HuH-7 (cell line): ENCODE data around the gene GAMT.

ENCODE experiments used
- DNase-seq: peaks from one replicate; pipeline ENCODE4 v3.0.0; 2011; ENCODE audit warnings: low spot score

GAMT gene

GRCh38 chr19:1399745-1400144 is 1.6 kb downstream of the GAMT start:
- no peak for DNase-seq

DNA sequence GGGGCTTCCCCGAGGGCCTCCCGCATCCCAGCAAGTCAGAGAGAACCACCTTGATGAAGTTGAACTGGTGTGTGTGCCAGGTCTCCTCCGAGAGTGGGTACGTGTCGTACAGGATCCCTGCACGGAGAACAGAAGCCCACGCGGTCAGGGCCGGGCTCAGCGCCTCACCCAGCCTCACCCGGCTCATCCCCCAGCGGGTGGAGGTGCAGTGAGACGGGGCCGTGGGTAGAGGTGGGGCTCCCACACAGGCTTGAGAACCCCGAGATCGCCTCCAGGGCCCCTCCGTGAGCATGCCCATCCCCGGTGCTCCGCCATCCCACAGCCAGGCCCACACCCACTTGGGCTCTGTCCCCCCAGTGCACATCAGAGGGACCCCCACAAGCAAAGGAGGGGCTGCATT is 2.3 kb downstream of the GAMT start:
- DNase-seq = no peak

DNA sequence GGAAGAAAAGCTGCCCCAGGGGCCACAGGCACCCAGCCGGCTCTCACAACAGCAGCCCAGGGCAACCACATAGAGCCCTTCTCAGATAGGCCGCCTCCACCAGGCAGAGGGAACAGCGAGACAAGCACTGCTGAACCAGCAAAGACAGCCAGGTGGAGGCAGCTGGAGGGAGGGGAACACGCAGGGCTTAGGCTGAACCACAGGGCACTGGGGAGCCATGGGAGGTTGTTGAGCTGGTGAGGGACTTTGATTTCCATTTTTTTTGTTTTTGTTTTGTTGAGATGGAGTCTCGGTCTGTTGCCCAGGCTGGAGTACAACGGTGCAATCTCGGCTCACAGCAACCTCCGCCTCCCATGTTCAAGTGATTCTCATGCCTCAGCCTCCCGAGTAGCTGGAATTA is 3.5 kb downstream of the GAMT start:
- DNase-seq = no peak

GRCh38 chr19:1396768-1397679 is 4.3 kb downstream of the GAMT start:
- no peak for DNase-seq

DNA sequence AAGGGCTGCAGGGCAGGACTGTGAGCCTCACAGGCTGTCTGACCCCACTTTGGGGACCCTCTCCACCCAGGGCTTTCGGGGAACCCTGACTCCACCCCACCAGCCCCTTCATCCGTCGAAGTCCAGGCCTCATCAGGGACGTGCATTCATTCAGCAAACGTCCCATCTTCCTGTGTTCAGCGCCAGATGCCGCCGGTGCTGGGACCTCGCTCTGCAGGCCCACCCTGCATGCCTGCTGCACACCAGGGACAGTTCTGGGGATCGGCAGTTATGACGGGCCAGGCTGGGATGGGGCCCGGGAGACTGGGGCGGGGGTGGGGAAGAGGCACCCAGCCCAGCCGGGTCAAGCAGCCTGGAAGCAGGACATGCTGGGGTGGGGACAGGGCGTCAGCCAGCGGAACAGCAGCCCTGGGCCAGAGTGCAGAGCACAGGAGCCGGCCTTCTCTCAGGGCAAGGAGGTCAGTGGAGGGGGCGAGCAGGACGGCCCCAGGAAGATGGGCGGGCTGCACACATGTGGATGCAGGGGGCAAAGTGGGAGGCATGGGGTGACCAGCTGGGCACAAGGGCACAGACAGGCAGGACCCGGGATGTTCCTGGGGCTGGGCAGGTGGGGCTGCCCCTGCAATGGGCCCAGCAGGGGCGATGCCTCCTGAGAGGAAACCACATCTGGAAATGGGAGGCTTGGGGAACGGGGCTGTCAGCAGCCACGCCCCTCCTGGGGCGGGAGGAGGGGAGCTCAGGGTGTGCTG is 5.1 kb downstream of the GAMT start:
- DNase-seq = no peak

DNA sequence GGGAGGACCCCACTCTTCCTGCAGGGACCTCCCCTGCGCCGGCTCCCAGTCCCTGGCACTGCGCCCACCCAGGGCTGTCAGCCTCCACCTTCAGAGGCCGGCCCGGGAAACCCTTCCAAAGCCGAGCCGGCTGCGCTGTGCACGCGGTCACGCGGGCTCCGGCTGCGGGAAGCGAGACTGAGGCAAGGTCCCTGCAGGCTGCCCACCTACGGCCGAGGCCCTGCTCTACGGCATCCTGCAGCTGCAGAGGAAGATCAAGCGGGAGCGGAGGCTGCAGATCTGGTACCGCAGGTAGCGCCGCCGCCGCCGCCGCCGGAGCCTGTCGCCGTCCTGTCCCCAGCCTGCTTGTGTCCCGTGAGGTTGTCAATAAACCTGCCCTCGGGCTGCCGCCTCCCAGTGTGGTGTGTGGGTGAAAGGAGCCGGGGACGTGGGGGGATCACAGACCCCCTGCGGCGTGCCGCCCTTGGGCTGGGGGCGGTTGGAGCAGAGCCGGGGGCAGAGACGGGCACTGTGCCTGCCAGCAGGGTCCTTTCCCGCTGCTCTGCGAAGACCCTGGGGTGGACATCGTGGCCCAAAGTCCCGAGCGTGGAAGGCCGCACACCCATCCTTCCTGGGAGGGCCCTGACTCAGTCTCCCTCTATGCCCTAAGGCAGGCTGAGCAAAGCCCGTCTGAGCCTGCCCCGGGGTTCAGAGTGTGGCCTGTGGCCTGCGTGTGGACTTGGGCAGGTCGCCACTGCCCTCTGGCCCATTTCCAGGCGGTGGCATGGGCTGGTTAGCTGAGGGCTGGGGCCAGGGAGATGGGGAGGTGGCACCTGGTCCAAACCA is 5.9 kb downstream of the GAMT start:
- DNase-seq = no peak

DNA sequence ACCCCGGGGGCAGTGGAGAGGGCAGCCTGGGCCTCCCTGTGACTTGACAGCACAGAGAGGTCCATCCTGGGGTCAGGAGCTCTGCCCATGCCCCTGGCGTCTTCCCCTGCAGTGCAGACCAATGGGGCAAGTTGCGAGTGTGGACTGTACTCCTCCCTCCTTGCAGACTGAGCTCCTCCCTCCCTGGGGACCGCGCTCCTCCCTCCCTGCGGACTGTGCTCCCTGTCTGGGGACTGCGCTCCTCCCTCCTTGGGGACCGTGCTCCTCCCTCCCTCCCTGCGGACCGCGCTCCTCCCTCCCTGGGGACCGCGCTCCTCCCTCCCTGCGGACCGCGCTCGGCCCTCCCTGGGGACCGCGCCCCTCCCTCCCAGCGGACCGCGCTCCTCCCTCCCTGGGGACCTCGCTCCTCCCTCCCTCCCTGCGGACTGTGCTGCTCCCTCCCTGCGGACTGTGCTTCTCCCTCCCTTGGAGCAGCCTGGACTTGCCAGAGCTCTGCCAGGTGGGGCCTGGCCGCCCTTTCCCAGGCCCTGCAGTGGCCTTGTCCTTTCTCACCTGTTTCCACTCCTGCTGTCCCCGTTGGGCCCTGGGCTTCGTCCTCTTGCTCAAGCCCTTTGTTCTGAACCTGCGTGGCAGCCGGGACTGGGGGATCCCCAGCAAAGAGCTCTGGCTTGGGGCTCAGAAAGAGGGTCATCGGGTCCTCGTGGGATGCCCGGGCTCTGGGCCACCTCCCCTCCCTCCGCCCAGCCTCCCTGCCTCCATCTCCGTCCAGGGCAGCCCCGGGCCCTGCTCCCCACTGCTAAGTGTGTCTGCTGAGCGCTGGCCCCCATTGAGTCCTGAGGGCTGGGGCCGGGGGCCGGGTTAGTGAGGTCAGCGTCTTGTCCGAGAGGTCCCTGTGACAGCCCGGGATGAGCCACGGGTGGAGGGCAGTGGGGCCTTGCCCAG is 6.8 kb downstream of the GAMT start:
- no peak for DNase-seq

GRCh38 chr19:1393841-1394240 is 7.5 kb downstream of the GAMT start:
- DNase-seq = no peak

DNA sequence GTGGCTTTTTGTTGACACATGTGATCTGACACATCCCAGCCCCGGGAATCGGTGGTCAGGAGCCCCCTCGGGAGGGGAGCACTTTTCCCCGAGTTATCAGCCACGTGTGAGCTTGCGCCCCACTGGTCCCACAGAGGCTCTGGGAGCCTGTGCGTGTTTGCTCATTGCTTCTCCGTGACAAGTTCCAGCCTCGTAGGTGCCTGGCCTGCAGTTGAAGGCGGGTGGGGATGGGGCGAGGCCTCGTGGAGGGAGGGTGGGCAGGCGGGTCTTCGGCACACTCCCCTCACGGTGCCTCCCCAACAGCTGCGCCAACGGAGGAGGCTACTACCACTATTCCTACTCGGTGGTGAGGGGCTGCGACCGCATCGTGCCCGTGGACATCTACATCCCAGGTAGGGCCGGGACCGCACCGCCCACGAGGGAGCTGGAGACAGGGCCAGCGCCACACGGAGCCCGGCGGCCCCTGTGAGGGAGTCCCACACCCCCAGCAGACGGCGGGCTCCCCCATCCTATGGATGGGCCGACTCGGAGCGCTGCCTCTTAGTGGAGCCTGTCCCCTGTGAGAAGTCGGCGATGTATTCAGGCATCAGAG is 8.3 kb downstream of the GAMT start:
- DNase-seq = no peak

- DNase-seq = no peak
These were observed 8.9 kb downstream of the GAMT start for GRCh38 chr19:1392407-1392806.

DNA sequence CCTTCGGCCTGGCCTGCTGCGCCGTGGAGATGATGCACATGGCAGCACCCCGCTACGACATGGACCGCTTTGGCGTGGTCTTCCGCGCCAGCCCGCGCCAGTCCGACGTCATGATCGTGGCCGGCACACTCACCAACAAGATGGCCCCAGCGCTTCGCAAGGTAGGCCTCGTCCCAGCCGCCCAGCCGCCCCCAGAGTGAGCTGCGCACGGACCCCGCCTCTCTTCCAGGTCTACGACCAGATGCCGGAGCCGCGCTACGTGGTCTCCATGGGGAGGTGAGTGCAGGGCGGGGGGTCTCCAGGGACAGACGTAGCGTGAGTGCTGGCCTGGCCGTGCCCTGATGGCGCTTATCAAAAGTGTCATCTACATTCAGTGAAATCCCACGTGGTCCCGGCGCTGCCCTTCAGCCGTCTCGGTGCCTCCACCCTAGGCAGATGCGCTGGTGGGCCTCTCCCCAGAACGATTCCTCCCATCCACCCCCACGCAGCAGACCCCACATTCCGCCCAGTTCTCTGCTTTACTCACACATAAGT is 10.4 kb downstream of the GAMT start:
- DNase-seq = no peak

DNA sequence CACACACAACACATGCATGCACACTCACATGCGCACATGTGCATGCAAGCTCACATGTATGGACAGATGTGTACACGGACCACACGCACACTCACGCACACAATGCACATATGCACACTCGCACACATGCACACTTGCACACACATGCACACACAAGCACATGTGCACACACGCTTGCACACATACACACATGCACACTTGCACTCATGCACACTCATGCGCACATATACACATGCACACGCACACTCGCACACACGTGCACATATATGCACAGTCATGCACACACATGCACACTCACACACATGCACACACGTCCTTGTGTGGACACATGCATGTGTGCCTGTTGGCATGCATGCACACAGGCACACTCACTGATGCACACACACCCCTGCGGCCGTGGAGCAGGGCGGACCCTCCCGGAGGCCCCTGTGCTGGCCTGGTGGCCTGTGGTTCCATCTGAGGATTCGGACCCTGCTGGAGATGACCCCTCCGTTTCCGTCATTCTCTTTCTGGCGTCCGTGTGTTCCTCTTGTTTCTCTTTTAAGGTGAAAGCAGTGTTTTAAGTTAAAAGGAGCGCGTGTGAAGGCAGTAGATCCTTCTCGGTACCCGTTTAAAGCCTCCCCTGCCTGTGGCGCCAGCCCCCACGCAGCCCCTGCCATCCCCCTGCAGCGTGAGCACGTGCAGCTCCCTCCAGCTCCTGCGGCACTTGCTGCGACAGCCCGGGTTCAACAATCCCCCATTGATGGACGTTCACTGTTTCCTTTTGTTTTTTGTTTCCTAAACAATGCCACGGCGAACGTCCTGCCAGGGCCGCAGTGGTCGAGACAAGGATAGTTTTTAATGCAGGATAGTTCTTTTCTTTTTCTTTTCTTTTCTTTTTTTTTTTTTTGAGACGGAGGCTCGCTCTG is 12.1 kb downstream of the GAMT start:
- DNase-seq = no peak

DNA sequence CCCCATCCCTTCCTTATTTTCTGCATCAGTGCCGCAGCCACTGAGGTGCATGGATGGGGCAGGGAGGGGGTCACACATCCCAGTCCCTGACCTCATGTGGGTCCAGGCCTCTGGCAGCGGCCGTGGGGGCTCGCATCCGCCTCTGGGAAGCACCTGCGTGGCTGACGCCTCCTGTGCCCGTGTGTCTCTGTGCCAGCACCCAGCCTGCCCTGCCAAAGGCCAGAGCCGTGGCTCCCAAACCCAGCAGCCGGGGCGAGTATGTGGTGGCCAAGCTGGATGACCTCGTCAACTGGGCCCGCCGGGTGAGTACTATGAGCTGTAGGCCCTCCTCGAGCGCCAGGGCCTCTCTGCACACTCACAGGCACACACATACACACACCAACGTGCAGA is 12.7 kb downstream of the GAMT start:
- DNase-seq = no peak

GRCh38 chr19:1387684-1388636 is 13.4 kb downstream of the GAMT start:
- DNase-seq = no peak

DNA sequence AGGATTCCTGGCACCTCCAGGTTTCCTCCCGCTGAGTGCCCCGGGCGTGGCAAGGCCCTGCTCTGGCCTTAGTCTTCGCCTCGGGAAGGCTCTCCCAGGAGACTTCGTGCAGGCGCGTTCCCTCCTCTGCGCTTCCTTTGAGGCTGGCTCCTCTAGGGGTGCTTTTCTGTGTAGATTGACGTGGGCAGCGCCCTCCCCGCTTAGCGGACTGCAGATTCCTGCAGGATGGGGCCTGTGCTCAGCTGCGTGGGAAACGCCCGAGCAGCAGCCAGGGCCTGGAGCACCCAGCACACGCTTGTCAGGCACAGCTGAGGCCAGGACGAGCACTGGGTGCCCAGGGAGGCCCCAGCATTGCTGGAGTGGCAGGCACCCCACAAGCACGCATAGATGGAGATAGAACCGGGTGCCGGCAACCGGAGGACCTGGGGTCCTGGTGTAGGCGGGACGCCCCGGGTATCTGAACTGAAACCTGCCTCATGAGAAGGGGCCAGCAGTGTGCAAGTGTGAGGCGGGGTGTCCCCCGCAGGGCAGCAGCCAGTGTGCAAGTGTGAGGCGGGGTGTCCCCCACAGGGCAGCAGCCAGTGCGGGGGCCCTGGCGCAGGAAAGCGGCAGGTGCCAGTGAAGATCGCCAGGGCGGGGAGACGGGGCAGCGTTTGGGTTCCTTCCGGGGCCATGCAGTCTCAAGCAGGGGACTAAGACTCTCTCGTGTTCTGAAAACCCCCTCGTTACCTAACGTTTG is 14.2 kb downstream of the GAMT start:
- DNase-seq = no peak

DNA sequence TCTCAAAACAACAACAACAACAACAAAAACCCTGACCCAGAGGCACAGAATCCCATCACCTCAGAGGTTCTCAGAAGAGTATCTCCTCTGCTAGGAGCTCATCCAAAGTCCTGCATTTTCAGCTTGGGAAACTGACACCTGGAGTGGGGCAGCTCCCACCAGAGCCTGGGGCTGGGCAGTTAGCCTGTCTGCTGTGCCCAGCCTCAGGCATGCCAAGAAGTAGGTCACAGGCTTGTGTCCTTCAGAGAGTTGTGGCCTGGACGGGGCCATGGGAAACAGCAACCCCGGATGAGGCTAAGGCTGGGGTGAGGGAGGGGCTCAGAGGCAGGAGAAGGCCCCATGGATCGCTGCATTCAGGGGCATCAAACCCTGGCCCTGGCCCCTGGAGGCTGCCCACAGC is 15.5 kb downstream of the GAMT start:
- no peak for DNase-seq

- no peak for DNase-seq
These were observed 16.7 kb downstream of the GAMT start for GRCh38 chr19:1384478-1385110.
